Prostate gland (tissue), 2 donors: ENCODE results near the gene CMTM1. TPM values are rescaled to one million over a fixed set of nuclear protein-coding genes. Genes with fewer than 3 reads are reported as not detected.
A peak's percentile ranks its signal among the peaks of the same experiment; 100 is the strongest.

Experiments used
- DNase-seq: peaks from one replicate; pipeline ENCODE4 v3.0.0-alpha.2; 2019; ENCODE audit warnings: low spot score
- H3K27ac ChIP-seq, 2 donors: fragments of 200-600 bp; sonication (generic); 2 replicates each; pipeline ENCODE4 v1.5.1; 2017 to 2019
- H3K27me3 ChIP-seq: fragments of 200-600 bp; sonication (generic); replicated peaks from 2 replicates; pipeline ENCODE4 v1.5.1; 2019; ENCODE audit not compliant: insufficient read depth
- H3K36me3 ChIP-seq, 2 donors: fragments of 200-600 bp; sonication (generic); 1 replicate in 1 of 2; 2 replicates in 1 of 2; pipeline versions ENCODE4 v1.5.1 to v1.8.1; 2017 to 2019
- H3K4me1 ChIP-seq: fragments of 200-600 bp; sonication (generic); replicated peaks from 2 replicates; pipeline ENCODE4 v1.5.1; 2019
- H3K4me3 ChIP-seq, 2 donors: fragments of 200-600 bp; sonication (generic); 2 replicates each; pipeline ENCODE4 v1.5.1; 2017 to 2019
- H3K9me3 ChIP-seq: fragments of 200-600 bp; sonication (generic); 2 replicates; pipeline ENCODE4 v1.5.1; 2017
- CTCF ChIP-seq, 4 experiments: fragments of 200-600 bp in 2 of 4; fragments of 450-650 bp in 2 of 4; sonication (generic) in 2 of 4; IDR thresholded peaks; 1 replicate in 3 of 4; 2 replicates in 1 of 4; pipeline ENCODE4 v1.5.1; 2016 to 2019; ENCODE audit warnings: antibody characterized with exemption in 4 of 4, mild to moderate bottlenecking in 2 of 4, moderate library complexity in 2 of 4
- POLR2A ChIP-seq: fragments of 450-650 bp; IDR thresholded peaks from one replicate; pipeline ENCODE4 v1.6.1; 2016; ENCODE audit warnings: antibody characterized with exemption, mild to moderate bottlenecking
- POLR2AphosphoS5 ChIP-seq: sonication (generic); formaldehyde crosslinking; IDR thresholded peaks from one replicate; pipeline ENCODE4 v1.6.1; 2017; ENCODE audit warnings: antibody characterized with exemption
- WGBS: methylation state at CpG from one replicate; pipeline ENCODE4 v1.1.5; 2018; 5-methylcytosine and 5-hydroxymethylcytosine counted together
- intact Hi-C: fragments of 100-400 bp; cut with DNase I; formaldehyde crosslinking; loops from one replicate; pipeline ENCODE4 v1.14.2; 2022
- total RNA-seq, 2 donors: library from RNA; depleted of rRNA; stranded (reverse); fragments of >200 nt; gene quantifications; one replicate each; pipeline ENCODE4 v1.1.0, GENCODE V29; 2016

The CMTM1 gene
- total RNA-seq, 2 donors from 2014 or later, result 1.5 to 2.6 TPM

- Histone ChIP-seq H3K4me3 (peak within 1 kb of the TSS; percentile 73 to 76), H3K27ac (peak within 1 kb of the TSS; percentile 81 to 86), H3K27me3 (no peaks in the 10 kb centered on the region), H3K4me1 (peaks cover 6% of the 10 kb centered on the region), H3K36me3 (no peaks in the 10 kb centered on the region), H3K9me3 (no peaks in the 10 kb centered on the region)
- DNase-seq, result no peak
- WGBS, result 1% methylated on average over 64 of the region's 96 CpGs
- no peak for TF ChIP-seq POLR2A
- peak; percentile 69 to 86 (median 74) for TF ChIP-seq CTCF (IDR thresholded peaks at IDR 0.05)
- no peak for TF ChIP-seq POLR2AphosphoS5
- intact Hi-C loops, result loop anchor here (2.0 to 5.0 kb wide), 2 partner anchors 148 to 198 kb away; partner anchors contain the start of gene DYNC1LI2
Measured at GRCh38 chr16:66604376-66605176, 38.3 kb downstream of the CMTM1 start, which contains the start of gene CMTM3. Gene CMTM3, plus strand, starts transcription at chr16:66604704. Its CDS starts 102 bp downstream, at chr16:66604806.

- Histone ChIP-seq H3K4me3 (peak overlapping the region; percentile 73 to 76), H3K36me3 (peaks cover 6% of the 10 kb centered on the region in 2 donors), H3K9me3 (no peaks in the 10 kb centered on the region), H3K27ac (peak overlapping the region; percentile 81 to 86), H3K27me3 (no peaks in the 10 kb centered on the region), H3K4me1 (peaks cover 6% of the 10 kb centered on the region)
- DNase-seq, result no peak
- TF ChIP-seq CTCF (IDR thresholded peaks at IDR 0.05), result peak in 1 of 4 experiments; percentile 9
- no peak for TF ChIP-seq POLR2AphosphoS5
- peak; percentile 6 for TF ChIP-seq POLR2A
- intact Hi-C loops, result loop anchor here (2.0 to 5.0 kb wide), 2 partner anchors 147 to 199 kb away; partner anchors contain the start of gene DYNC1LI2
- WGBS, result 4% methylated on average over 50 of the region's 61 CpGs
Measured at GRCh38 chr16:66605177-66605978, 39.1 kb downstream of the CMTM1 start.

GRCh38 chr16:66605979-66606751 is 39.9 kb downstream of the CMTM1 start:
- intact Hi-C loops, result loop anchor here (2.0 to 5.0 kb wide), 2 partner anchors 146 to 199 kb away; partner anchors contain the start of gene DYNC1LI2
- H3K4me3 ChIP-seq, result no peak overlapping the region
- TF ChIP-seq POLR2AphosphoS5, result no peak
- TF ChIP-seq CTCF (IDR thresholded peaks at IDR 0.05), result no peak
- TF ChIP-seq POLR2A, result no peak
- H3K36me3 ChIP-seq, result peaks cover 7 to 9% of the 10 kb centered on the region in 2 donors
- DNase-seq, result no peak
- WGBS, result 52% methylated on average over 10 of the region's 10 CpGs
- H3K4me1 ChIP-seq, result peaks cover 6% of the 10 kb centered on the region
- no peaks in the 10 kb centered on the region for H3K27me3 ChIP-seq
- H3K9me3 ChIP-seq, result no peaks in the 10 kb centered on the region
- peak overlapping the region; percentile 81 to 86 for H3K27ac ChIP-seq

GRCh38 chr16:66608241-66609138 is 42.3 kb downstream of the CMTM1 start:
- 34% methylated on average over 17 of the region's 17 CpGs for WGBS
- H3K9me3 ChIP-seq, result no peaks in the 10 kb centered on the region
- H3K4me1 ChIP-seq, result peaks cover 3% of the 10 kb centered on the region
- TF ChIP-seq POLR2A (no peak), POLR2AphosphoS5 (peak; percentile 68), CTCF (IDR thresholded peaks at IDR 0.05) (peak; percentile 86 to 92 (median 90))
- H3K36me3 ChIP-seq, result peaks cover 7 to 9% of the 10 kb centered on the region in 2 donors
- no peak overlapping the region for H3K4me3 ChIP-seq
- intact Hi-C loops, result loop anchor here (5.0 kb wide), 1 partner anchor 144 kb away; the partner anchor contains the start of gene DYNC1LI2
- peak; percentile 90 for DNase-seq
- H3K27me3 ChIP-seq, result no peaks in the 10 kb centered on the region
- H3K27ac ChIP-seq, result no peak overlapping the region
